Renal cortex interstitium (tissue), 11 donors: ENCODE results near the gene UGT1A7. TPM values are rescaled to one million over a fixed set of nuclear protein-coding genes. Genes with fewer than 3 reads are reported as not detected.
"Not testable (repeated sequence)": the region's sequence is repeated elsewhere in the genome, so short reads cannot be mapped to it uniquely, and the experiment has no call there.

ENCODE experiments used
- DNase-seq, 11 donors: peaks; one replicate each; pipeline ENCODE4 v3.0.0-alpha.2; 2013; ENCODE audit warnings: low read depth in 9 of 11, low spot score in 4 of 11; ENCODE audit errors: extremely low read depth in 1 of 11
- polyA plus RNA-seq, 3 donors: library from polyadenylated mRNA; unstranded; fragments of 120-200 nt; gene quantifications; one replicate each; pipeline ENCODE4 v1.2.1, GENCODE V29; 2013; ENCODE audit not compliant: insufficient read length in 3 of 3

Gene UGT1A7
- polyA plus RNA-seq, 3 donors: 0.09 TPM; not detected in 2

DNA sequence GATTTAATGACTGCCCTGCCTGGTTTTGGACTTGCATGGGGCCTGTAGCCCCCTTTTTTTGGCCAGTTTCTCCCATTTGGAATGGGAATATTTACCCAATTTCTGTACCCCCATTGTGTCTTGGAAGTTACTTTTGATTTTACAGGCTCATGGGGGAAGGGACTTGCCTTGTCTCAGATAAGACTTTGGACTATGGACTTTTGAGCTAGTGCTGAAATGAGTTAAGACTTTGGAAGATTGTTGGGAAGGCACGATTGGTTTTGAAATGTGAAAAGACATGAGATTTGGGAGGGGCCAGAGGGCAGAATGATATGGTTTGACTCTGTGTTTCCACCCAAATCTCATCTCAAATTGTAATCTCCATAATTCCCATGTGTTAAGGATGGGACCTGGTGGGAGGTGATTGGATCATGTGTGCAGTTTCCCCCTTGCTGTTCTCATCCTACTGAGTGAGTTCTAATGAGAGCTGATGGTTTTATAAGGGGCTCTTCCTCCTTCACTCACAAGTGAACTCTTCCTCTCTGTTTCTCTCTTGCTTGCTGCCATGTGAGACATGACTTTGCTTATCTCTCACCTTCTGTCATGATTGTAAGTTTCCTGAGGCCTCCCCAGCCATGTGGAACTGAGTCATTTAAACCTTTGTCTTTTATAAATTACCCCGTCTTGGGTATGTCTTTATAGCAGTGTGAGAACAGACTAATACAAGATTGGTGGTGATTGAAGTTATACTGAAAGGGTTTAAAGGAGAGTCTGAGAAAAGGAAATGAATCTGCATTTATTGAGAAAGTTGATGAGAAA, 69.7 kb downstream of the UGT1A7 start:
- DNase-seq: not testable (repeated sequence)

DNA sequence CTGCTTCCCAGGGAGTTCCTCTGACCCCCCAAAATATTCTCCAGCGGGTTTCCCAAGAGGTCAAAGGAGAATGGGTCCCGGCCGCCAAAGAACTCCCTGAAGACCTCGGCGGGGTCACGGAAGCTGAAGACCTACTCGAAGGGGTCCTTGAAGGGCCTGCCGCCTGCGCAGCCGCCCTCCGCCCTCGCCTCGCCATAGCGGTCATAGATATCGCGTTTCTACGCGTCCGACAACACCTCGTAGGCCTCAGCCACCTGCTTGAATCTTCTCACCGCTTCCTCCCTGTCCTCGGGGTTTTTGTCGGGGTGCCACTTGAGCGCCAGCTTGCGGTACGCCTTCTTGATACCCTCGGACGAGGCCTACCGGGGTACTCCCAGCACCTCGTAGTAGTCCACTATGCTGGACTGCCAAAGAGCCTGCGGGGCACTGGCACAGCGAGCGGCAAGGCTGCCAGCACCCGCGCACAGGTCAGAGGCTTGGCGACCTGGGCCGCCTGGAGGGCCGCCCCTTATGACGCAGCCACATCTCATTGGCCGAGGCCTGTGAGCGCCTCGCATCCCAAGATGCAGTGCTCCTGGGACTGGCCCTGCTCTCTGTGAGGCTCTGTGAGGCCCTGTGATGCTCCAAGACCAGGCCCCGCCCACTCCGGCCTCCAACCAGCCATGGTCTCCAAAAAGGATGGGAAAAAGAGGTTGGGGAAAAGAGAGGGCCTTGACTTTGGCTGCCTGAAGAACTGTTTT, 73.3 kb downstream of the UGT1A7 start:
- no peak for DNase-seq

DNA sequence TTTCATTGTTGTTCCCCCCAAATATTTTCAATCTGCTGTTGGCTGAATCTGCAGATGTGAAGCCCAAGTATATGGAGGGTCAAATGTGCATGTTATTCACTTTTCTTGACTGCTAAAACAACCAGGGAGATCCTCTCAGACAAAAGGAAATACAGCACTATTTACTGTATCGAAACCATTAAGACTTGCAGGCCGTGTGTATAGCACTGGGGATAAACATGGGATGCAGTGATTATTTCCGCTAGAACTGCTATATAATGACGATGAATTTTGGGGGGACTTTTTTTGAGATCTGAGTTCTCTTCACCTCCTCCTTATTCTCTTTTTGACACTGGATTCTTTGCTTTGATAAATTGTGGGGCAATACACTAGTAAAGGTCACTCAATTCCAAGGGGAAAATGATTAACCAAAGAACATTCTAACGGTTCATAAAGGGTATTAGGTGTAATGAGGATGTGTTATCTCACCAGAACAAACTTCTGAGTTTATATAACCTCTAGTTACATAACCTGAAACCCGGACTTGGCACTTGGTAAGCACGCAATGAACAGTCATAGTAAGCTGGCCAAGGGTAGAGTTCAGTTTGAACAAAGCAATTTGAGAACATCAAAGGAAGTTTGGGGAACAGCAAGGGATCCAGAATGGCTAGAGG, 74.9 kb downstream of the UGT1A7 start:
- no peak for DNase-seq

DNA sequence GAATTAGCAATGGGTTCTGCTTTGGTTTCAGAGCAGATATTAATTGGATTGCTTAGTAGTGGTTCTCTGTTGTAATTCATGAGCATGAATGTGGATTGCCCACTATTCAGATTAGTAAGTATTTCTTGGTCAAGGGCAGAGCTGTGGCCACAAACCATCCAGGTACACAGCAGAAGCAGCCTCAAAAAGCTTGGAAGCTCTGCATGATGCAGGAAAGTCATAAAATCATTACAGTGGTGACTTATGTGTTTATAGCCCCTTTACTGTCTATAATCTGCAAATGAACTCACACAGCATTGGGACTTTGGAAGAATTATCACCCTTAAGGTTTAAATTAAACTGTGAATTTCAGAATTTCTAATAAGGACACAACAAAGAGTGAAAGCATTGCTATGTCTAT, 76.4 kb downstream of the UGT1A7 start:
- no peak for DNase-seq

DNA sequence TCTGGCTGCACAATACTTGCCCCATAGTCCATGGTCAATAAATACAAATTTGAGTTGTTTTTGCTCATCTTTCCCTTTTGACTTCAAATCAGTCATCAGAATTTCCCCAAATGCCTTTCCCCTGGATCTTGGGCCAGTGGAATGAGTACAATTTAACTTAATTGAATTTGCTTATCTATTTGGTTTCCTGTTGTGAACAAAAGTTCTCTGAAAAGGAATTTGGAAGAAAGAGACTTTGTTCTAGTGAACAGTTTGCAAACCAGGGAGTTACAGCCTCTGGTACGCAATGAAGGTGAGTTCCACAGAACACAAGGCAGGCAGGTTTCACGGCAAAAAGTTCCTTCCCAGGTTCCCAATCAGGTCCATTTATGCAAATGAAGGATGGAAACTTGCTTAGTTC, 77.1 kb downstream of the UGT1A7 start:
- no peak for DNase-seq

DNA sequence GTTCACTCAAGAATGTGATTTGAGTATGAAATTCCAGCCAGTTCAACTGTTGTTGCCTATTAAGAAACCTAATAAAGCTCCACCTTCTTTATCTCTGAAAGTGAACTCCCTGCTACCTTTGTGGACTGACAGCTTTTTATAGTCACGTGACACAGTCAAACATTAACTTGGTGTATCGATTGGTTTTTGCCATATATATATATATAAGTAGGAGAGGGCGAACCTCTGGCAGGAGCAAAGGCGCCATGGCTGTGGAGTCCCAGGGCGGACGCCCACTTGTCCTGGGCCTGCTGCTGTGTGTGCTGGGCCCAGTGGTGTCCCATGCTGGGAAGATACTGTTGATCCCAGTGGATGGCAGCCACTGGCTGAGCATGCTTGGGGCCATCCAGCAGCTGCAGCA, 78.3 kb downstream of the UGT1A7 start, which contains the start of gene UGT1A1:
UGT1A1 (plus strand) TSS at position 228 of the 400 bp plus-strand sequence; CDS start at position 246, 18 bp downstream.
- DNase-seq: no peak

DNA sequence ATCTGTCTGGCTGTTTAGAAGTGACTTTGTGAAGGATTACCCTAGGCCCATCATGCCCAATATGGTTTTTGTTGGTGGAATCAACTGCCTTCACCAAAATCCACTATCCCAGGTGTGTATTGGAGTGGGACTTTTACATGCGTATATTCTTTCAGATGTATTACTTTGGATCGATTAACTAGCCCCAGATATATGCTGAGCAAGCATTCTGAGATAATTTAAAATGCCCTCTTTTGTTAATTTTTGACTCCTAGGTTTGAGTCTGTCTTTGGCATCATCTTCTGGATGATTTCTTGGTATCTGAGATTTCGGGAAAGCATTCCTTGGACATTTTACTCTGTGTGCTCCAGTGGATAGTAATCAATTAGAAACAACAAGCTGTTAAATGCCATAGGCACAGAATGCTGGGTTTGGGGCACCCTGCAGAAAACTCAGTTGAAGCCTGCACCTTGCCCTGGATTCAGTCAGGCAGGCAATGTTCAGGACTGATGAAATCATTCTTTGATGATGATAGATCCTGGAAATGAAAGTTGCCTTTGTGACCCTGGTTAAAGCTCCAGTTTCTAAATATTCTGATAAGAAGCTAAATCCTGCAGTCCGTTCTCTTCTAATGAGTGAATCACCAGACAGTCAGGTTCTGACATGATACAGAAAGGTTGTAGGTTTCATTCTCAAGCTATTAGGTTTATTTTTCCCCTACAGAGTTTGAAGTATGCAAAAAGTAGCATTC, 79.5 kb downstream of the UGT1A7 start:
- DNase-seq: no peak

DNA sequence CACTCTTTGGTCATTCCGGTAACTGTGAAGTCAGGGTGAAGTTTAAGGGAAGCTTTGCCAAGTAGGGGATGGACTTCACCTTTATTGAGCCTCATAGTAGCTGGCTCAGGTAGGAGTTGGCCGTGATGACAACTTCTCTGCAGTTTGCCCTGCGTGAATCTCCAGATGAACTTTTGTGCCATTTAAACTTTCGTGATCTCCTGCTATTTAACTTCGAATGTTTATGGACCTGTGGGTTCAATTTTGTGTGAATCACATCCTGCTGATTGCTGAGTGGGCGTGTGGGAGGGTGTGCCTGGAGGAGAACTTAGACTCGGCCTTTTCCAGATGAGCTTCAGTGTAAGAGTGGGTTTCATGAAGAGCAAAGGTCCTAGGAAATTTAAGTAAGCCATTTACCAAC, 82.6 kb downstream of the UGT1A7 start:
- no peak for DNase-seq

DNA sequence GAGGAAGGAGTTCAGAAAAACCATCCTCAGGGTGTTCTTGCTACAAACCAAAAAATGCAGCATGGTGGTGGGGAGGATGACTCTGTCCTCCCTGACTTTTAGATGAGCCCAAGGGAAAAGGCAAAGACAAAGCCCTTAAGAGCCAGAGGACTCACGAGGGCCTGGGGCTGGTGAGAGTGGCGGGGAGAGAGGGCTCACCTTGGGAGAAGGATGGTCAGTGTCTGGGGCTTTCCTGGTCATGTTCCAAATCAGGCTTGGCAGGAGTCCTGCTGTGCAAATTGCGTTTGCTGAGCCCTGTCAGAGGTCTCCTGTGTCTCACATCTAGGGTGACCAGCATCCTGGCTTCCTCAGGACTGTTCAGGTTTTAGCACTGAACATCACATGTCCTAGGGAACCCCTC, 83.1 kb downstream of the UGT1A7 start:
- no peak for DNase-seq

DNA sequence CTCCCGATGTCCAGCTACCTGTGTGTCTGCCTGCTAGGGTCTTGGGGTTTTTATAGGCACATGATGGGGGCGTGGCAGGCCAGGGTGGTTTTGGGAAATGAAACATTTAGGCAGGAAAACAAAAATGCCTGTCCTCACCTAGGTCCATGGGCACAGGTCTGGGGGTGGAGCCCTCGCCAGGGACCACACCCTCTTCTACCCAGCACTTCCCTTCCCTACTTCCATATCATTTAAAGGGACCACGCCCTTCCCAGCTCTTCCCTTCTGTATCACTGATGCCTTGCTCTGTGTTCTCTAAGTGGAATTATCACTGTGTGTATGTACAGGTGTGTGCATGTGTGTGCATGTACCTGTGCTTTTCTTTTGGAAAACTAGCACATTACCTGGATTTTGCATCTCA, 84.7 kb downstream of the UGT1A7 start:
- no peak for DNase-seq

DNA sequence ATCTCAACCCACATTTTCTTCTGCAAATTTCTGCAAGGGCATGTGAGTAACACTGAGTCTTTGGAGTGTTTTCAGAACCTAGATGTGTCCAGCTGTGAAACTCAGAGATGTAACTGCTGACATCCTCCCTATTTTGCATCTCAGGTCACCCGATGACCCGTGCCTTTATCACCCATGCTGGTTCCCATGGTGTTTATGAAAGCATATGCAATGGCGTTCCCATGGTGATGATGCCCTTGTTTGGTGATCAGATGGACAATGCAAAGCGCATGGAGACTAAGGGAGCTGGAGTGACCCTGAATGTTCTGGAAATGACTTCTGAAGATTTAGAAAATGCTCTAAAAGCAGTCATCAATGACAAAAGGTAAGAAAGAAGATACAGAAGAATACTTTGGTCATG, 86.4 kb downstream of the UGT1A7 start:
- no peak for DNase-seq

DNA sequence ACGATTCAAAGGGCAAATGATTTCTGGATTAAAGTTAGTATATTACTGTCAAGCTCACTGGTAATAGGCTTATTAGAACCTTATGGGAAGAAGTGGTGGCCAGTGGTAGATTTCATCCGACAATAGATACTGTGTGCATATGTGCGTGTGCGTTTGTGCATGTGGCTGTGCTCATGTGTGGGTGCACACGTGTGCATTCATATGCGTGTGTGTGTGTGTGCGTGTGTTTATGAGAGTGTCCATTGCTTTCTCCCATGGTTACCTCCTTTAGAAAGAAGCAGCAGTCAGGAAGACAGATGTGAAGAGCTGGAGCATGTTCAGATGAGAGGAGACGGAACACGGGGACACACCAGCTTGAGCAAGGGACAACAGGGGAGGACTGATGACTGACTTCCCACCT, 87.6 kb downstream of the UGT1A7 start:
- DNase-seq: no peak

DNA sequence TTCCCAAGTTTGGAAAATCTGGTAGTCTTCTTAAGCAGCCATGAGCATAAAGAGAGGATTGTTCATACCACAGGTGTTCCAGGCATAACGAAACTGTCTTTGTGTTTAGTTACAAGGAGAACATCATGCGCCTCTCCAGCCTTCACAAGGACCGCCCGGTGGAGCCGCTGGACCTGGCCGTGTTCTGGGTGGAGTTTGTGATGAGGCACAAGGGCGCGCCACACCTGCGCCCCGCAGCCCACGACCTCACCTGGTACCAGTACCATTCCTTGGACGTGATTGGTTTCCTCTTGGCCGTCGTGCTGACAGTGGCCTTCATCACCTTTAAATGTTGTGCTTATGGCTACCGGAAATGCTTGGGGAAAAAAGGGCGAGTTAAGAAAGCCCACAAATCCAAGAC, 90.5 kb downstream of the UGT1A7 start:
- no peak for DNase-seq

DNA sequence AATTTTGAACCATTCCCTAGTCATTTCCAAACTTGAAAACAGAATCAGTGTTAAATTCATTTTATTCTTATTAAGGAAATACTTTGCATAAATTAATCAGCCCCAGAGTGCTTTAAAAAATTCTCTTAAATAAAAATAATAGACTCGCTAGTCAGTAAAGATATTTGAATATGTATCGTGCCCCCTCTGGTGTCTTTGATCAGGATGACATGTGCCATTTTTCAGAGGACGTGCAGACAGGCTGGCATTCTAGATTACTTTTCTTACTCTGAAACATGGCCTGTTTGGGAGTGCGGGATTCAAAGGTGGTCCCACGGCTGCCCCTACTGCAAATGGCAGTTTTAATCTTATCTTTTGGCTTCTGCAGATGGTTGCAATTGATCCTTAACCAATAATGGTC, 90.9 kb downstream of the UGT1A7 start:
- DNase-seq: no peak

DNA sequence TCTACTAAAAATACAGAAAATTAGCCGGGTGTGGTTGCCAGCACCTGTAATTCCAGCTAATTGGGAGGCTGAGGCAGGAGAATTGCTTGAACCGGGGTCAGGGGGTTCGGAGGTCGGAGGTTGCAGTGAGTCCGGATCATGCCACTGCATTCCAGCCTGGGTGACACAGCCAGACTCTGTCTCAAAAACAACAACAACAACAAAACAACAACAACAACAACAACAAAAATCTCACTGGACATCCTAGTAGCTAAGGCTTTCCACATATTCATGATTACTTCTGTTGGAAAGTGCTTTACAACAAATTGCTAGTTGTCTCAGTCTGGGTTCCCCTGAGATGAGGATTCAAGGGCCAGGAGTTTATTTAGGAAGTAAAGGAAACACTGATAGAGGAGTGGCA, 92.2 kb downstream of the UGT1A7 start:
- no peak for DNase-seq

DNA sequence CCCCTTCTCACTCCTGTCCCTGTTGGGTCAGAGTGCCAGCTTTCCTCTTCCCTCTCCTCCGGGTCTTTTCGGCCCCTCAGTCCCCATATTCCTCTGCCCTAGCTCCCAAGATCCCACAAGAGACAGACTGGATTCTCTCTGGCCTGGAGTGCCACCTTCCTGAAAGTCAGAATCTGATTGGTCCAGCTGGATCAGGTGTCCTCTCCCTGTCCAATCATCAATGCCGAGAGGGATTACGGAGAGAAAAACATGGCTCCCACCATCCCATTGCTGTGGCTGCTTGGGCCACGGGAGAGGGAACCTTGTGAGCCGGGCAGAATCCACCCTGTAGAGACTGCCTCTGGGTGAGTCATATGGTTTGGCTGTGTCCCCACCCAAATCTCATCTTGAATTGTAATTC, 93.7 kb downstream of the UGT1A7 start:
- no peak for DNase-seq

DNA sequence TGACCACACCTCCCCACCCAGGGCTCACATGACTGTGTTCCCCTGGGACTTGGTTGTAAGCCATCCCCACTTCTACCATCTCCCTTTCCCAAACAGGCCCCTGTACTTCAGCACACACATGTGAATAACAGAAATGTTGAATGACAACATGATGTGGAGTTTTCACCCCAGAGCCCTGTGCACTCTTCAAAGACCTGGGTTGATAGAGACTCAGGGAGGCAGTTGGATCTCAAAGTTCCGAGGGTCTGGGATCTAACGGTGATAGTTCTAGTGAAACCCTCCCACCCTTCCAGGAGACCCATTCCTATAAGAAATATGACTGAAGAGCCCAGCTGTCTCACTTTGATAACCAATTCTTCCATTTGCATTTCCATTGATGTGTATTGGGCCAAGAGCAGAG, 96.3 kb downstream of the UGT1A7 start, which contains the start of gene MROH2A:
MROH2A (plus strand) TSS at position 301 of the 400 bp plus-strand sequence. CDS start 1,029 bp downstream, outside the sequence.
- no peak for DNase-seq

DNA sequence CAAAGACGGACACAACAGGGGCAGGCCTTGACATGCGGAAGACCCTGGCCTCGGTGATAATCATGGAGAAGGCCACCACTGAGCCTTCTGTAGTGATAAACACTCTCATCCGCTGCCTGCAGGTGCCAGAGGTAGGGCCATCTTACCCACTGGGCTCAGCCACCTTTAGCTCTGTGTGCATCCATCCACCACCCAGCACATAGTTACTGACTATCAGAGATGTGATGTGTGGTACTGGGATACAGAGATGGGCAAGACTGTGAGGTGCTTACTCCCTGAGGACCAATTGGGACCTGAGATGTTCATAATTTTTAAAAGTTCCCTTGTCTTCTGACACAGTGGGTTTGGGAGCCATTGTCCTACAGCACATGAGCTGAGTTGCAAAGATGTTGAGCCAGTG, 98.0 kb downstream of the UGT1A7 start:
- DNase-seq: no peak

DNA sequence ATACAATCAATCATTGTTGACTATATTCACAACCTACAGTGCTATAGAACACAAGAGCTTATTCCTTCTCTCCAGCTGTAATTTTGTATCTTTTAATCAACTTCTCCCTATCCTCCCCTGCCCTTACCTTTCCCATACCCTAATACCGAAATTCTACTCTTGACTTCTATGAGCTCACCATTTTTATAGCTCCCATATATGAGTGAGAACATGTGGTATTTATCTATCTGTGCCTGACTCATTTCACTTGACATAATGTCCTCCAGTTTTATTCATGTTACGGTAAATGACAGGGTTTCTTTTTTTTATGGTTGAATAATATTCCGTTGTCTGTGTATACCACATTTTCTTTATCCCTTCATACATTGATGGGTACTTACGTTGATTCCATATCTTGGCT, 99.1 kb downstream of the UGT1A7 start:
- DNase-seq: no peak
